GDM1 (cell line): ENCODE measurements around the gene C1orf53.

Experiments used
- DNase-seq: peaks from one replicate; lab custom pipeline; 2025; lab: John Stamatoyannopoulos, UW

The C1orf53 gene

GRCh38 chr1:197955486-197956394 lies 53.3 kb downstream of the C1orf53 start:
- DNase-seq, result no peak
